ENCODE measurements around the gene ROBO1.

GRCh38 chr3:79015854-79016253 is 751.9 kb downstream of the ROBO1 start:
- no peak for TF ChIP-seq EZH2 (IDR thresholded peaks at IDR 0.05)
- no peak for TF ChIP-seq CTCF (IDR thresholded peaks at IDR 0.05)
